Mesothelial cell of epicardium (in vitro differentiated cells): ENCODE results near the gene AHI1. TPM values are rescaled to one million over a fixed set of nuclear protein-coding genes. Genes with fewer than 3 reads are reported as not detected.

Source experiments
- DNase-seq, 2 experiments: peaks; one replicate each; pipeline ENCODE4 v3.0.0; 2021; ENCODE audit warnings: low spot score in 2 of 2; ENCODE audit not compliant: unreplicated experiment in 2 of 2
- H3K27ac Mint-ChIP-seq: 2 replicates; pipeline ENCODE4 v1.8.0; 2021; ENCODE audit warnings: mixed read lengths
- H3K27me3 Mint-ChIP-seq: 2 replicates; pipeline ENCODE4 v1.8.0; 2021; ENCODE audit warnings: low read depth, mixed read lengths
- H3K36me3 Mint-ChIP-seq: 2 replicates; pipeline ENCODE4 v1.8.0; 2021; ENCODE audit warnings: mixed read lengths
- H3K4me1 Mint-ChIP-seq: 2 replicates; pipeline ENCODE4 v1.8.0; 2021; ENCODE audit warnings: mixed read lengths
- H3K4me3 Mint-ChIP-seq: 2 replicates; pipeline ENCODE4 v1.8.0; 2021; ENCODE audit warnings: mild to moderate bottlenecking, moderate library complexity, mixed read lengths
- H3K9me3 Mint-ChIP-seq: 2 replicates; pipeline ENCODE4 v1.8.0; 2021; ENCODE audit warnings: mixed read lengths
- CTCF ChIP-seq: fragments of 200-600 bp; sonication (generic); IDR thresholded peaks from one replicate; pipeline ENCODE4 v1.5.0; 2021; ENCODE audit warnings: antibody characterized with exemption; ENCODE audit not compliant: unreplicated experiment
- total RNA-seq: library from RNA; stranded (reverse); gene quantifications from 3 replicates; pipeline ENCODE4 v1.2.1, GENCODE V29; 2021

The AHI1 gene
- total RNA-seq, 1 donor from 2014 or later = 41.6 TPM

GRCh38 chr6:135428078-135428477 lies 69.5 kb downstream of the AHI1 start:
- Mint-ChIP-seq H3K4me3 (no peak overlapping the region), H3K9me3 (no peaks in the 10 kb centered on the region), H3K27ac (no peak overlapping the region), H3K36me3 (peaks cover 8% of the 10 kb centered on the region), H3K27me3 (no peaks in the 10 kb centered on the region), H3K4me1 (no peaks in the 10 kb centered on the region)
- TF ChIP-seq CTCF = no peak
- DNase-seq = no peak

- Mint-ChIP-seq H3K9me3 (no peaks in the 10 kb centered on the region), H3K27me3 (no peaks in the 10 kb centered on the region), H3K4me1 (no peaks in the 10 kb centered on the region), H3K4me3 (no peak overlapping the region), H3K27ac (no peak overlapping the region), H3K36me3 (peaks cover 2% of the 10 kb centered on the region)
- TF ChIP-seq CTCF = no peak
- DNase-seq = no peak
These were observed 70.7 kb downstream of the AHI1 start for GRCh38 chr6:135426833-135427232.

- no peak for TF ChIP-seq CTCF
- DNase-seq = no peak
- no peaks in the 10 kb centered on the region for H3K27me3 Mint-ChIP-seq
- H3K36me3 Mint-ChIP-seq = peaks cover 3% of the 10 kb centered on the region
- H3K4me1 Mint-ChIP-seq = peaks cover 4% of the 10 kb centered on the region
- no peak overlapping the region for H3K4me3 Mint-ChIP-seq
- H3K9me3 Mint-ChIP-seq = no peaks in the 10 kb centered on the region
- no peak overlapping the region for H3K27ac Mint-ChIP-seq
These were observed 73.2 kb downstream of the AHI1 start for GRCh38 chr6:135424385-135424784.

- no peak overlapping the region for H3K4me3 Mint-ChIP-seq
- no peak overlapping the region for H3K27ac Mint-ChIP-seq
- no peaks in the 10 kb centered on the region for H3K27me3 Mint-ChIP-seq
- peaks cover 4% of the 10 kb centered on the region for H3K4me1 Mint-ChIP-seq
- no peak for DNase-seq
- peaks cover 3% of the 10 kb centered on the region for H3K36me3 Mint-ChIP-seq
- TF ChIP-seq CTCF = peak; percentile 71
- no peaks in the 10 kb centered on the region for H3K9me3 Mint-ChIP-seq
These were observed 73.9 kb downstream of the AHI1 start for GRCh38 chr6:135423649-135424128.

- Mint-ChIP-seq H3K4me3 (no peak overlapping the region), H3K36me3 (peaks cover 7% of the 10 kb centered on the region), H3K27me3 (no peaks in the 10 kb centered on the region), H3K27ac (no peak overlapping the region), H3K9me3 (peaks cover 5% of the 10 kb centered on the region), H3K4me1 (peaks cover 5% of the 10 kb centered on the region)
- DNase-seq = no peak
- TF ChIP-seq CTCF = no peak
These were observed 78.4 kb downstream of the AHI1 start for GRCh38 chr6:135419162-135419561.
